ENCODE data around the gene ADCY1.
"Not testable (repeated sequence)": the region's sequence is repeated elsewhere in the genome, so short reads cannot be mapped to it uniquely, and the experiment has no call there.

- TF ChIP-seq, protein P1, sequence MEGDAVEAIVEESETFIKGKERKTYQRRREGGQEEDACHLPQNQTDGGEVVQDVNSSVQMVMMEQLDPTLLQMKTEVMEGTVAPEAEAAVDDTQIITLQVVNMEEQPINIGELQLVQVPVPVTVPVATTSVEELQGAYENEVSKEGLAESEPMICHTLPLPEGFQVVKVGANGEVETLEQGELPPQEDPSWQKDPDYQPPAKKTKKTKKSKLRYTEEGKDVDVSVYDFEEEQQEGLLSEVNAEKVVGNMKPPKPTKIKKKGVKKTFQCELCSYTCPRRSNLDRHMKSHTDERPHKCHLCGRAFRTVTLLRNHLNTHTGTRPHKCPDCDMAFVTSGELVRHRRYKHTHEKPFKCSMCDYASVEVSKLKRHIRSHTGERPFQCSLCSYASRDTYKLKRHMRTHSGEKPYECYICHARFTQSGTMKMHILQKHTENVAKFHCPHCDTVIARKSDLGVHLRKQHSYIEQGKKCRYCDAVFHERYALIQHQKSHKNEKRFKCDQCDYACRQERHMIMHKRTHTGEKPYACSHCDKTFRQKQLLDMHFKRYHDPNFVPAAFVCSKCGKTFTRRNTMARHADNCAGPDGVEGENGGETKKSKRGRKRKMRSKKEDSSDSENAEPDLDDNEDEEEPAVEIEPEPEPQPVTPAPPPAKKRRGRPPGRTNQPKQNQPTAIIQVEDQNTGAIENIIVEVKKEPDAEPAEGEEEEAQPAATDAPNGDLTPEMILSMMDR (conservative IDR thresholded peaks at IDR 0.05) = peak; percentile 66
- not testable (repeated sequence) for TF ChIP-seq EZH2 (IDR thresholded peaks at IDR 0.05; ENCODE audit: low read depth)
Observed at GRCh38 chr7:45756757-45757156, 182.6 kb downstream of the ADCY1 start.
